K562 (cell line): Measurements from ENCODE around the gene RNASEH2A. TPM values are rescaled to one million over a fixed set of nuclear protein-coding genes. Genes with fewer than 3 reads are reported as not detected.

Experiments
- BRD9 ChIP-seq: fragments of 450-650 bp; IDR thresholded peaks from 2 replicates; pipeline ENCODE4 v1.6.1; 2018; ENCODE audit warnings: low read depth; ENCODE audit not compliant: partially characterized antibody
- EHMT2 ChIP-seq: fragments of 450-650 bp; IDR thresholded peaks from 2 replicates; pipeline ENCODE4 v1.6.1; 2018; ENCODE audit warnings: antibody characterized with exemption
- ELF2 ChIP-seq: fragments of 250-450 bp; sonication (Bioruptor Pico); IDR thresholded peaks from 2 replicates; pipeline ENCODE4 v1.5.0; 2021; ENCODE audit warnings: mild to moderate bottlenecking
- GABPB1 ChIP-seq: sonication (generic); formaldehyde crosslinking; IDR thresholded peaks from 2 replicates; pipeline ENCODE4 v1.8.0; 2022; ENCODE audit warnings: mild to moderate bottlenecking, missing genetic modification reagents
- GATAD2B ChIP-seq: fragments of 450-650 bp; IDR thresholded peaks from 2 replicates; pipeline ENCODE4 v1.6.1; 2017; ENCODE audit warnings: mild to moderate bottlenecking, borderline replicate concordance
- HDAC8 ChIP-seq: fragments of 450-650 bp; IDR thresholded peaks from 2 replicates; pipeline ENCODE4 v1.6.1; 2016; ENCODE audit warnings: mild to moderate bottlenecking, missing genetic modification characterization, moderate library complexity, missing compliant biosample characterization
- HLTF ChIP-seq: fragments of 450-650 bp; IDR thresholded peaks from 2 replicates; pipeline ENCODE4 v1.6.1; 2016
- HNRNPK ChIP-seq: fragments of 200-400 bp; formaldehyde crosslinking; IDR thresholded peaks from one replicate; pipeline ENCODE4 v1.6.1; 2018; ENCODE audit warnings: mild to moderate bottlenecking, low read depth, low read length; ENCODE audit not compliant: poor library complexity, severe bottlenecking
- MIER1 ChIP-seq: fragments of 450-650 bp; IDR thresholded peaks from 2 replicates; pipeline ENCODE4 v1.6.1; 2016; ENCODE audit warnings: antibody characterized with exemption, mild to moderate bottlenecking, low read depth
- NFYB ChIP-seq: IDR thresholded peaks from 2 replicates; pipeline ENCODE4 v1.6.1; 2011; ENCODE audit warnings: mild to moderate bottlenecking, moderate library complexity; ENCODE audit not compliant: insufficient read length; ENCODE audit errors: extremely low read depth
- NR2C2 ChIP-seq, 2 experiments: fragments of 200-800 bp in 1 of 2; sonication (Bioruptor generic) in 1 of 2; sonication (generic) in 1 of 2; formaldehyde crosslinking in 1 of 2; IDR thresholded peaks; 2 replicates each; pipeline versions ENCODE4 v1.6.1 to v1.8.0; 2016 to 2022; ENCODE audit warnings: mild to moderate bottlenecking in 1 of 2, missing compliant biosample characterization in 1 of 2, missing genetic modification characterization in 1 of 2, missing genetic modification reagents in 1 of 2
- POLR3A ChIP-seq: IDR thresholded peaks from 2 replicates; pipeline ENCODE4 v1.6.1; 2011; ENCODE audit warnings: borderline replicate concordance, mild to moderate bottlenecking, moderate library complexity; ENCODE audit not compliant: insufficient read length, insufficient read depth; ENCODE audit errors: extremely low read depth
- RAD51 ChIP-seq: fragments of 450-650 bp; IDR thresholded peaks from 2 replicates; pipeline ENCODE4 v1.7.1; 2016; ENCODE audit warnings: low read depth, mild to moderate bottlenecking, borderline replicate concordance
- RB1 ChIP-seq: fragments of 450-650 bp; IDR thresholded peaks from 2 replicates; pipeline ENCODE4 v1.6.1; 2017; ENCODE audit warnings: low read depth, mild to moderate bottlenecking
- STAT5B ChIP-seq: fragments of 250-450 bp; sonication (Bioruptor Pico); IDR thresholded peaks from 2 replicates; pipeline ENCODE4 v1.8.0; 2021; ENCODE audit warnings: mild to moderate bottlenecking, inconsistent platforms
- TFAM ChIP-seq: fragments of 250-450 bp; sonication (Bioruptor Pico); conservative IDR thresholded peaks from 2 replicates; pipeline ENCODE4 v1.5.0; 2021; ENCODE audit warnings: mild to moderate bottlenecking, moderate library complexity
- ZNF212 ChIP-seq: fragments of 450-650 bp; formaldehyde crosslinking; IDR thresholded peaks from 2 replicates; pipeline ENCODE4 v1.4.0; 2020; ENCODE audit warnings: mild to moderate bottlenecking
- polyA plus RNA-seq, 8 experiments: library from polyadenylated mRNA; depleted of rRNA in 4 of 8; stranded (reverse) in 5 of 8; unstranded in 3 of 8; fragments of >200 nt; fragmentation: Nextera tagmentation in 2 of 8; fragmentation: Illumina TruSeq in 1 of 8; extraction: Ambion mirVana in 2 of 8; extraction: Trizol in 1 of 8; gene quantifications; 2 replicates each; pipeline versions ENCODE4 v1.2.1 to v1.2.3, GENCODE V29; 2011 to 2014; ENCODE audit warnings: inconsistent platforms in 1 of 8, missing spikeins in 1 of 8
- total RNA-seq, 7 experiments: library from RNA; depleted of rRNA in 6 of 7; stranded (reverse); fragments of >200 nt in 6 of 7; fragmentation: Illumina TruSeq in 2 of 7; extraction: Trizol in 2 of 7; gene quantifications; 2 replicates each; pipeline versions ENCODE4 v1.2.1 to v1.2.3, GENCODE V29; 2011 to 2021; ENCODE audit warnings: low replicate concordance in 1 of 7
- TF ChIP-seq, protein P1 (sequence below): fragments of 200-800 bp; sonication (Bioruptor generic); IDR thresholded peaks from 2 replicates; pipeline ENCODE4 v1.6.1; 2017; ENCODE audit warnings: missing genetic modification characterization, missing compliant biosample characterization
- TF ChIP-seq, protein P2 (sequence below): sonication (generic); formaldehyde crosslinking; IDR thresholded peaks from 2 replicates; pipeline ENCODE4 v1.8.0; 2022; ENCODE audit warnings: mild to moderate bottlenecking, missing genetic modification reagents, borderline replicate concordance
- TF ChIP-seq, protein P3 (sequence below): fragments of 450-650 bp; IDR thresholded peaks from one replicate; pipeline ENCODE4 v1.6.1; 2018; ENCODE audit warnings: mild to moderate bottlenecking, moderate library complexity; ENCODE audit not compliant: partially characterized antibody
- TF ChIP-seq, protein P4 (sequence below): fragments of 450-650 bp; formaldehyde crosslinking; IDR thresholded peaks from 2 replicates; pipeline ENCODE4 v1.4.0; 2020; ENCODE audit warnings: mild to moderate bottlenecking, moderate library complexity
- TF ChIP-seq, protein P5 (sequence below): fragments of 250-450 bp; sonication (Bioruptor Pico); IDR thresholded peaks from 2 replicates; pipeline ENCODE4 v1.5.0; 2021

Gene RNASEH2A
- total and polyA plus RNA-seq, 9 of the 15 experiments (the other 6 are each of a cell fraction or from before 2014, with no cell fraction given): 22.3 to 78.0 (median 61.7) TPM

DNA sequence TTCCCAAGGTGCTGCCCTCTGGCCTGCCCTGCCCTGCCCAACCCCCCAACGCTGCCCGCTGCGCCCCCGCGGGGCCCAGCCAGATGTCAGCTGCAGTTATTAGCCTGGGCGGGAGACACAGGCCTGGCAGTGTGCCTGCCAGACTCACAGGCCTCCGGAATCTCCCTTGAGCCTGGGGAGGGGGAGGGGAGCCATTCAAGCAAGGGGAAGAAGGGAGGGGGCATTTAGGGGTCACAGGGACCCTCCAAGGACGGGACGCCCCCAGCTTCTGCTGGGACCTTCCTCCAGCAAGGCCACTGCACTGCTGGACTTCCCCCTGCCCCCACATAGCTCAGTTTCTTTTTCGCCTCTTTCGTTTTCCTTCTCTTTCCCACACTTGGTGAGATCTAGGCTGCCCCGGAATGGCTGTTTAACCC lies 17.7 kb upstream of the RNASEH2A start (continued):
- TF ChIP-seq NR2C2 (CRISPR knock-in tag; IDR thresholded peaks at IDR 0.05) (no peak), NR2C2 (tag; IDR thresholded peaks at IDR 0.05) (peak; percentile 68), GABPB1 (no peak; the same call in 1 of the 2 replicates), MIER1 (no peak), RAD51 (no peak), HLTF (no peak), EHMT2 (no peak), RB1 (no peak), NFYB (no peak), HDAC8 (tag) (no peak), POLR3A (no peak), HNRNPK (no peak), ELF2 (no peak), GATAD2B (no peak), ZNF212 (no peak), BRD9 (no peak), TFAM (no peak), STAT5B (CRISPR knock-in tag) (no peak)
- TF ChIP-seq, protein P1, sequence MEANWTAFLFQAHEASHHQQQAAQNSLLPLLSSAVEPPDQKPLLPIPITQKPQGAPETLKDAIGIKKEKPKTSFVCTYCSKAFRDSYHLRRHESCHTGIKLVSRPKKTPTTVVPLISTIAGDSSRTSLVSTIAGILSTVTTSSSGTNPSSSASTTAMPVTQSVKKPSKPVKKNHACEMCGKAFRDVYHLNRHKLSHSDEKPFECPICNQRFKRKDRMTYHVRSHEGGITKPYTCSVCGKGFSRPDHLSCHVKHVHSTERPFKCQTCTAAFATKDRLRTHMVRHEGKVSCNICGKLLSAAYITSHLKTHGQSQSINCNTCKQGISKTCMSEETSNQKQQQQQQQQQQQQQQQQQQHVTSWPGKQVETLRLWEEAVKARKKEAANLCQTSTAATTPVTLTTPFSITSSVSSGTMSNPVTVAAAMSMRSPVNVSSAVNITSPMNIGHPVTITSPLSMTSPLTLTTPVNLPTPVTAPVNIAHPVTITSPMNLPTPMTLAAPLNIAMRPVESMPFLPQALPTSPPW (CRISPR knock-in tag): peak; percentile 64; the same call in 1 of the 2 replicates
- TF ChIP-seq, protein P2, sequence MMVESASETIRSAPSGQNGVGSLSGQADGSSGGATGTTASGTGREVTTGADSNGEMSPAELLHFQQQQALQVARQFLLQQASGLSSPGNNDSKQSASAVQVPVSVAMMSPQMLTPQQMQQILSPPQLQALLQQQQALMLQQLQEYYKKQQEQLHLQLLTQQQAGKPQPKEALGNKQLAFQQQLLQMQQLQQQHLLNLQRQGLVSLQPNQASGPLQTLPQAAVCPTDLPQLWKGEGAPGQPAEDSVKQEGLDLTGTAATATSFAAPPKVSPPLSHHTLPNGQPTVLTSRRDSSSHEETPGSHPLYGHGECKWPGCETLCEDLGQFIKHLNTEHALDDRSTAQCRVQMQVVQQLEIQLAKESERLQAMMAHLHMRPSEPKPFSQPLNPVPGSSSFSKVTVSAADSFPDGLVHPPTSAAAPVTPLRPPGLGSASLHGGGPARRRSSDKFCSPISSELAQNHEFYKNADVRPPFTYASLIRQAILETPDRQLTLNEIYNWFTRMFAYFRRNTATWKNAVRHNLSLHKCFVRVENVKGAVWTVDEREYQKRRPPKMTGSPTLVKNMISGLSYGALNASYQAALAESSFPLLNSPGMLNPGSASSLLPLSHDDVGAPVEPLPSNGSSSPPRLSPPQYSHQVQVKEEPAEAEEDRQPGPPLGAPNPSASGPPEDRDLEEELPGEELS (CRISPR knock-in tag): no peak
- TF ChIP-seq, protein P3, sequence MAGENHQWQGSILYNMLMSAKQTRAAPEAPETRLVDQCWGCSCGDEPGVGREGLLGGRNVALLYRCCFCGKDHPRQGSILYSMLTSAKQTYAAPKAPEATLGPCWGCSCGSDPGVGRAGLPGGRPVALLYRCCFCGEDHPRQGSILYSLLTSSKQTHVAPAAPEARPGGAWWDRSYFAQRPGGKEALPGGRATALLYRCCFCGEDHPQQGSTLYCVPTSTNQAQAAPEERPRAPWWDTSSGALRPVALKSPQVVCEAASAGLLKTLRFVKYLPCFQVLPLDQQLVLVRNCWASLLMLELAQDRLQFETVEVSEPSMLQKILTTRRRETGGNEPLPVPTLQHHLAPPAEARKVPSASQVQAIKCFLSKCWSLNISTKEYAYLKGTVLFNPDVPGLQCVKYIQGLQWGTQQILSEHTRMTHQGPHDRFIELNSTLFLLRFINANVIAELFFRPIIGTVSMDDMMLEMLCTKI: no peak
- TF ChIP-seq, protein P4, sequence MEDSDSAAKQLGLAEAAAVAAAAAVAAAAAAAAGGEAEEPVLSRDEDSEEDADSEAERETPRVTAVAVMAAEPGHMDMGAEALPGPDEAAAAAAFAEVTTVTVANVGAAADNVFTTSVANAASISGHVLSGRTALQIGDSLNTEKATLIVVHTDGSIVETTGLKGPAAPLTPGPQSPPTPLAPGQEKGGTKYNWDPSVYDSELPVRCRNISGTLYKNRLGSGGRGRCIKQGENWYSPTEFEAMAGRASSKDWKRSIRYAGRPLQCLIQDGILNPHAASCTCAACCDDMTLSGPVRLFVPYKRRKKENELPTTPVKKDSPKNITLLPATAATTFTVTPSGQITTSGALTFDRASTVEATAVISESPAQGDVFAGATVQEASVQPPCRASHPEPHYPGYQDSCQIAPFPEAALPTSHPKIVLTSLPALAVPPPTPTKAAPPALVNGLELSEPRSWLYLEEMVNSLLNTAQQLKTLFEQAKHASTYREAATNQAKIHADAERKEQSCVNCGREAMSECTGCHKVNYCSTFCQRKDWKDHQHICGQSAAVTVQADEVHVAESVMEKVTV (CRISPR knock-in tag): no peak
- TF ChIP-seq, protein P5, sequence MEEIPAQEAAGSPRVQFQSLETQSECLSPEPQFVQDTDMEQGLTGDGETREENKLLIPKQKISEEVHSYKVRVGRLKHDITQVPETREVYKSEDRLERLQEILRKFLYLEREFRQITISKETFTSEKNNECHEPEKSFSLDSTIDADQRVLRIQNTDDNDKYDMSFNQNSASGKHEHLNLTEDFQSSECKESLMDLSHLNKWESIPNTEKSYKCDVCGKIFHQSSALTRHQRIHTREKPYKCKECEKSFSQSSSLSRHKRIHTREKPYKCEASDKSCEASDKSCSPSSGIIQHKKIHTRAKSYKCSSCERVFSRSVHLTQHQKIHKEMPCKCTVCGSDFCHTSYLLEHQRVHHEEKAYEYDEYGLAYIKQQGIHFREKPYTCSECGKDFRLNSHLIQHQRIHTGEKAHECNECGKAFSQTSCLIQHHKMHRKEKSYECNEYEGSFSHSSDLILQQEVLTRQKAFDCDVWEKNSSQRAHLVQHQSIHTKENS (CRISPR knock-in tag): no peak
